H1 (cell line): ENCODE data around the gene ERCC1. TPM values are rescaled to one million over a fixed set of nuclear protein-coding genes. Genes with fewer than 3 reads are reported as not detected.
A peak's percentile ranks its signal among the peaks of the same experiment; 100 is the strongest.

Source experiments
- CTCF ChIA-PET: fragments of 300-600 bp; sonication (Branson Sonifier 250); formaldehyde crosslinking; loops from one replicate; lab custom pipeline; 2021; ENCODE audit not compliant: partially characterized antibody; lab: Charles Lee
- POLR2A ChIA-PET: fragments of 300-600 bp; sonication (Branson Sonifier 250); formaldehyde crosslinking; loops from one replicate; lab custom pipeline; 2021; ENCODE audit warnings: inconsistent platforms; ENCODE audit not compliant: partially characterized antibody; lab: Charles Lee
- DNase-seq, 2 experiments: peaks; one replicate each; pipeline versions ENCODE4 v3.0.0 to v3.0.0-alpha.2; 2010 to 2022; ENCODE audit warnings: low spot score in 2 of 2, low read depth in 1 of 2, mixed read lengths in 1 of 2
- FAIRE-seq: peaks from 2 replicates; lab custom pipeline; 2011; peaks lifted over from hg19 to GRCh38; lab: Jason Lieb, UNC
- H2AFZ ChIP-seq: 2 replicates; pipeline ENCODE4 v1.8.1; 2012; ENCODE audit warnings: low read length, inconsistent platforms
- H2AK5ac ChIP-seq: 2 replicates; pipeline ENCODE4 v1.6.1; 2013; ENCODE audit warnings: low read depth, low read length
- H2BK120ac ChIP-seq: replicated peaks from 2 replicates; pipeline ENCODE3; 2013; ENCODE audit warnings: low read depth, low read length, inconsistent platforms
- H2BK12ac ChIP-seq: 2 replicates; pipeline ENCODE4 v1.6.1; 2013; ENCODE audit warnings: low read depth, low read length
- H2BK15ac ChIP-seq: 2 replicates; pipeline ENCODE4 v1.6.1; 2013; ENCODE audit warnings: low read length
- H2BK20ac ChIP-seq: 2 replicates; pipeline ENCODE4 v1.6.1; 2013; ENCODE audit warnings: low read length
- H2BK5ac ChIP-seq: 2 replicates; pipeline ENCODE4 v1.6.1; 2013; ENCODE audit warnings: low read depth, low read length
- H3K14ac ChIP-seq: 2 replicates; pipeline ENCODE4 v1.6.1; 2013; ENCODE audit warnings: inconsistent platforms; ENCODE audit not compliant: insufficient read length
- H3K18ac ChIP-seq: 2 replicates; pipeline ENCODE4 v1.6.1; 2013; ENCODE audit warnings: low read length; ENCODE audit errors: extremely low read depth
- H3K23ac ChIP-seq: 2 replicates; pipeline ENCODE4 v1.6.1; 2013; ENCODE audit warnings: inconsistent platforms; ENCODE audit not compliant: insufficient read length
- H3K23me2 ChIP-seq: 2 replicates; pipeline ENCODE4 v1.6.1; 2013; ENCODE audit warnings: low read depth, low read length
- H3K27ac ChIP-seq: 2 replicates; pipeline ENCODE4 v1.6.1; 2011; ENCODE audit warnings: low read depth, low read length, inconsistent platforms
- H3K27me3 ChIP-seq, 4 experiments: replicated peaks in 1 of 4; 1 replicate in 1 of 4; 2 replicates in 3 of 4; pipeline versions ENCODE4 v1.6.1 to v1.8.1; 2011 to 2013; ENCODE audit warnings: low read length in 3 of 4, mild to moderate bottlenecking in 3 of 4, inconsistent platforms in 2 of 4, mixed read lengths in 2 of 4, moderate library complexity in 1 of 4; ENCODE audit not compliant: control insufficient read depth in 3 of 4, insufficient read depth in 3 of 4; ENCODE audit errors: extremely low read depth in 1 of 4
- H3K36me3 ChIP-seq, 4 experiments: 2 replicates each; pipeline versions ENCODE4 v1.6.1 to v1.8.1; 2011 to 2013; ENCODE audit warnings: mild to moderate bottlenecking in 4 of 4, low read length in 3 of 4, moderate library complexity in 2 of 4, control low read depth in 1 of 4, inconsistent platforms in 1 of 4; ENCODE audit not compliant: insufficient read depth in 4 of 4, control insufficient read depth in 2 of 4
- H3K4ac ChIP-seq: replicated peaks from 2 replicates; pipeline ENCODE3; 2013; ENCODE audit warnings: low read length, low read depth, mixed read lengths, inconsistent platforms; ENCODE audit not compliant: insufficient read length
- H3K4me1 ChIP-seq, 4 experiments: replicated peaks in 1 of 4; 1 replicate in 1 of 4; 2 replicates in 3 of 4; pipeline versions ENCODE4 v1.6.1 to v1.8.1; 2011 to 2013; ENCODE audit warnings: low read length in 3 of 4, inconsistent platforms in 2 of 4, mixed read lengths in 1 of 4; ENCODE audit not compliant: insufficient read depth in 4 of 4, control insufficient read depth in 3 of 4
- H3K4me2 ChIP-seq, 2 experiments: 2 replicates each; pipeline versions ENCODE4 v1.6.1 to v1.8.1; 2011 to 2013; ENCODE audit warnings: low read depth in 2 of 2, low read length in 2 of 2, control low read depth in 1 of 2, inconsistent platforms in 1 of 2, mild to moderate bottlenecking in 1 of 2; ENCODE audit not compliant: insufficient read depth in 1 of 2
- H3K4me3 ChIP-seq, 4 experiments: fragments of 200-600, 300-600 bp in 1 of 4; sonication (generic), shearing (Covaris generic), sonication (Bioruptor Twin) in 1 of 4; 2 replicates each; pipeline versions ENCODE4 v1.5.1 to v1.8.1; 2011 to 2016; ENCODE audit warnings: low read length in 4 of 4, low read depth in 3 of 4, control low read depth in 2 of 4, inconsistent platforms in 2 of 4, mild to moderate bottlenecking in 2 of 4, mixed read lengths in 1 of 4, moderate library complexity in 1 of 4; ENCODE audit not compliant: insufficient read depth in 2 of 4; ENCODE audit errors: extremely low read depth in 1 of 4
- H3K56ac ChIP-seq: replicated peaks from 2 replicates; pipeline ENCODE3; 2013; ENCODE audit warnings: low read depth, mild to moderate bottlenecking, mixed read lengths, low read length, inconsistent platforms; ENCODE audit not compliant: insufficient read length
- H3K79me1 ChIP-seq: 2 replicates; pipeline ENCODE4 v1.6.1; 2013; ENCODE audit warnings: low read depth, low read length, control low read depth
- H3K79me2 ChIP-seq, 2 experiments: 2 replicates each; pipeline versions ENCODE4 v1.6.1 to v1.8.1; 2012 to 2013; ENCODE audit warnings: low read length in 2 of 2, mild to moderate bottlenecking in 2 of 2, inconsistent platforms in 1 of 2; ENCODE audit not compliant: insufficient read depth in 2 of 2, control insufficient read depth in 1 of 2
- H3K9ac ChIP-seq, 4 experiments: replicated peaks in 1 of 4; 1 replicate in 1 of 4; 2 replicates in 3 of 4; pipeline versions ENCODE4 v1.6.1 to v1.8.1; 2011 to 2013; ENCODE audit warnings: low read depth in 3 of 4, low read length in 3 of 4, control low read depth in 2 of 4, mild to moderate bottlenecking in 2 of 4, moderate library complexity in 2 of 4, inconsistent platforms in 1 of 4; ENCODE audit errors: extremely low read depth in 1 of 4
- H3K9me3 ChIP-seq, 2 experiments: 2 replicates each; pipeline versions ENCODE4 v1.6.1 to v1.8.1; 2012 to 2013; ENCODE audit warnings: mild to moderate bottlenecking in 2 of 2, moderate library complexity in 2 of 2, control low read depth in 1 of 2, inconsistent platforms in 1 of 2, low read depth in 1 of 2, low read length in 1 of 2, mixed read lengths in 1 of 2; ENCODE audit not compliant: insufficient read depth in 2 of 2
- H4K20me1 ChIP-seq, 2 experiments: replicated peaks in 1 of 2; 2 replicates each; pipeline versions ENCODE3 to v1.8.1; 2011 to 2013; ENCODE audit warnings: inconsistent platforms in 2 of 2, low read length in 2 of 2, mild to moderate bottlenecking in 1 of 2; ENCODE audit not compliant: insufficient read depth in 2 of 2, control insufficient read depth in 1 of 2
- H4K5ac ChIP-seq: 2 replicates; pipeline ENCODE4 v1.6.1; 2013; ENCODE audit warnings: low read length, low read depth, mixed read lengths, inconsistent platforms; ENCODE audit not compliant: insufficient read length
- H4K8ac ChIP-seq: 2 replicates; pipeline ENCODE4 v1.8.0; 2013; ENCODE audit warnings: mild to moderate bottlenecking, moderate library complexity, low read length, inconsistent platforms; ENCODE audit not compliant: insufficient read depth; ENCODE audit errors: extremely low read depth
- H4K91ac ChIP-seq: replicated peaks from 2 replicates; pipeline ENCODE3; 2013; ENCODE audit warnings: low read length, mixed read lengths, inconsistent platforms; ENCODE audit not compliant: insufficient read length
- POLR2A ChIP-seq, 2 experiments: IDR thresholded peaks; 1 replicate in 1 of 2; 2 replicates in 1 of 2; pipeline ENCODE4 v1.6.1; 2011; ENCODE audit warnings: low read depth in 2 of 2, low read length in 2 of 2, mild to moderate bottlenecking in 2 of 2; ENCODE audit errors: control extremely low read depth in 1 of 2
- POU5F1 ChIP-seq: IDR thresholded peaks from 2 replicates; pipeline ENCODE4 v1.6.1; 2011; ENCODE audit warnings: low read depth, mild to moderate bottlenecking, low read length, moderate library complexity
- WGBS, 2 experiments: shearing (Covaris generic) in 1 of 2; methylation state at CpG; one replicate each; pipeline versions ENCODE4 v1.1.6 to v1.1.7; 2013 to 2015; ENCODE audit warnings: low lambda C conversion rate in 2 of 2, mixed read lengths in 2 of 2, inconsistent platforms in 1 of 2, low coverage in 1 of 2, missing lambda C conversion rate in 1 of 2; ENCODE audit not compliant: insufficient replicate concordance in 2 of 2, insufficient coverage in 1 of 2, insufficient read length in 1 of 2; ENCODE audit errors: extremely low coverage in 1 of 2, missing lambda C conversion rate in 1 of 2; 5-methylcytosine and 5-hydroxymethylcytosine counted together
- polyA plus RNA-seq, 7 experiments: library from polyadenylated mRNA; depleted of rRNA in 3 of 7; stranded (reverse) in 5 of 7; unstranded in 2 of 7; fragments of >200 nt in 5 of 7; fragments of 200-250 nt in 2 of 7; gene quantifications; 1 replicate in 5 of 7; 2 replicates in 1 of 7; 4 replicates in 1 of 7; pipeline versions ENCODE4 v1.2.1 to v1.2.3, GENCODE V29; 2011 to 2013; ENCODE audit warnings: missing spikeins in 2 of 7, mixed read lengths in 2 of 7
- total RNA-seq: library from RNA; stranded (reverse); fragmentation: NEBNext Ultra II Directional; extraction: Animal tissue kit (Norgen Biotek cat#: 25700); gene quantifications from 2 replicates; pipeline ENCODE4 v1.2.1, GENCODE V29; 2021
- TF ChIP-seq, protein P1 (sequence below), 3 experiments: IDR thresholded peaks; 1 replicate in 2 of 3; 2 replicates in 1 of 3; pipeline versions ENCODE4 v1.5.1 to v1.6.1; 2011; ENCODE audit warnings: low read length in 3 of 3, mild to moderate bottlenecking in 3 of 3, inconsistent platforms in 2 of 3, low read depth in 1 of 3, moderate library complexity in 1 of 3; ENCODE audit not compliant: insufficient read depth in 1 of 3; ENCODE audit errors: control extremely low read depth in 1 of 3

Gene ERCC1
- total and polyA plus RNA-seq, 2 of the 8 experiments (the other 6 are each of a cell fraction or from before 2014, with no cell fraction given): 44.7 to 94.2 TPM

DNA sequence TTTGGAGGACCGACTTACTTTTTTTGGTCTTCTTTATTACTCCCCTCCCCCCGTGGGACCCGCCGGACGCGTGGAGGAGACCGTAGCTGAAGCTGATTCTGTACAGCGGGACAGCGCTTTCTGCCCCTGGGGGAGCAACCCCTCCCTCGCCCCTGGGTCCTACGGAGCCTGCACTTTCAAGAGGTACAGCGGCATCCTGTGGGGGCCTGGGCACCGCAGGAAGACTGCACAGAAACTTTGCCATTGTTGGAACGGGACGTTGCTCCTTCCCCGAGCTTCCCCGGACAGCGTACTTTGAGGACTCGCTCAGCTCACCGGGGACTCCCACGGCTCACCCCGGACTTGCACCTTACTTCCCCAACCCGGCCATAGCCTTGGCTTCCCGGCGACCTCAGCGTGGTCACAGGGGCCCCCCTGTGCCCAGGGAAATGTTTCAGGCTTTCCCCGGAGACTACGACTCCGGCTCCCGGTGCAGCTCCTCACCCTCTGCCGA lies 44.5 kb upstream of the ERCC1 start:
- CTCF ChIA-PET: interaction anchor here (0.6 to 32.9 kb wide), 13 partner anchors 10 to 249 kb away, joined by 3 to 760 read pairs (median 5); partner anchors contain the start of genes ERCC1 and RTN2
- 6% methylated on average over 31 of the region's 31 CpGs; no CpG with 5 or more reads in 1 of the 2 experiments for WGBS, 2 experiments
- Histone ChIP-seq H3K4me2 (peak overlapping the region; percentile 72 to 97), H3K23ac (no peak overlapping the region), H4K5ac (no peak overlapping the region), H3K4me3 (peak overlapping the region; percentile 48 to 95 (median 73); a peak in 7 of 8 replicates), H3K23me2 (peaks cover 24% of the 10 kb centered on the region; the same call in 1 of the 2 replicates), H3K56ac (no peak overlapping the region), H4K91ac (no peak overlapping the region), H2BK12ac (peak overlapping the region; percentile 92; the same call in 1 of the 2 replicates), H2BK120ac (no peak overlapping the region), H3K9me3 (no peaks in the 10 kb centered on the region), H2BK15ac (no peak overlapping the region), H3K9ac (peak overlapping the region in 3 of 4 experiments; percentile 51 to 92 (median 85); a peak in 5 of 7 replicates), H4K20me1 (peaks cover 0 to 3% of the 10 kb centered on the region in 2 experiments), H3K14ac (no peak overlapping the region), H3K36me3 (no peaks in the 10 kb centered on the region), H2AK5ac (no peak overlapping the region), H3K18ac (no peak overlapping the region), H4K8ac (peak overlapping the region; percentile 93; the same call in 1 of the 2 replicates), H2BK20ac (no peak overlapping the region), H3K79me2 (no peaks in the 10 kb centered on the region), H2BK5ac (no peak overlapping the region; the same call in 1 of the 2 replicates), H3K4me1 (peaks cover 0 to 15% (median 9%) of the 10 kb centered on the region in 4 experiments; a peak in 6 of 7 replicates), H2AFZ (no peak overlapping the region), H3K4ac (no peak overlapping the region), H3K27ac (peak overlapping the region; percentile 96; the same call in 1 of the 2 replicates), H3K27me3 (peaks cover 0 to 19% (median 15%) of the 10 kb centered on the region in 4 experiments; a peak in 4 of 7 replicates), H3K79me1 (no peaks in the 10 kb centered on the region)
- FAIRE-seq (no peak), DNase-seq (peak in 1 of 2 experiments; percentile 67)
- TF ChIP-seq, protein P1, sequence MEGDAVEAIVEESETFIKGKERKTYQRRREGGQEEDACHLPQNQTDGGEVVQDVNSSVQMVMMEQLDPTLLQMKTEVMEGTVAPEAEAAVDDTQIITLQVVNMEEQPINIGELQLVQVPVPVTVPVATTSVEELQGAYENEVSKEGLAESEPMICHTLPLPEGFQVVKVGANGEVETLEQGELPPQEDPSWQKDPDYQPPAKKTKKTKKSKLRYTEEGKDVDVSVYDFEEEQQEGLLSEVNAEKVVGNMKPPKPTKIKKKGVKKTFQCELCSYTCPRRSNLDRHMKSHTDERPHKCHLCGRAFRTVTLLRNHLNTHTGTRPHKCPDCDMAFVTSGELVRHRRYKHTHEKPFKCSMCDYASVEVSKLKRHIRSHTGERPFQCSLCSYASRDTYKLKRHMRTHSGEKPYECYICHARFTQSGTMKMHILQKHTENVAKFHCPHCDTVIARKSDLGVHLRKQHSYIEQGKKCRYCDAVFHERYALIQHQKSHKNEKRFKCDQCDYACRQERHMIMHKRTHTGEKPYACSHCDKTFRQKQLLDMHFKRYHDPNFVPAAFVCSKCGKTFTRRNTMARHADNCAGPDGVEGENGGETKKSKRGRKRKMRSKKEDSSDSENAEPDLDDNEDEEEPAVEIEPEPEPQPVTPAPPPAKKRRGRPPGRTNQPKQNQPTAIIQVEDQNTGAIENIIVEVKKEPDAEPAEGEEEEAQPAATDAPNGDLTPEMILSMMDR (IDR thresholded peaks at IDR 0.05; ENCODE audit: control extremely low read depth in 1 of 3, insufficient read depth in 1 of 3, low read depth in 1 of 3, low read length in 3 of 3): peak in 1 of 3 experiments; percentile 14; a peak in 1 of 4 replicates
- TF ChIP-seq POLR2A (IDR thresholded peaks at IDR 0.05; ENCODE audit: control extremely low read depth in 1 of 2, low read depth in 2 of 2, low read length in 2 of 2) (peak; percentile 3 to 19; a peak in 2 of 3 replicates), POU5F1 (no peak)
- POLR2A ChIA-PET: interaction anchor here (0.8 to 4.4 kb wide), 28 partner anchors 10 to 201 kb away, joined by 3 to 52 read pairs (median 5); partner anchors contain the start of genes ERCC1, PPM1N, PPP1R13L and RTN2
